K562 (cell line): ENCODE data around the gene SMAD3. TPM values are rescaled to one million over a fixed set of nuclear protein-coding genes. Genes with fewer than 3 reads are reported as not detected.
A peak's percentile ranks its signal among the peaks of the same experiment; 100 is the strongest.

Source experiments
- ARID1B ChIP-seq: fragments of 450-650 bp; IDR thresholded peaks from 2 replicates; pipeline ENCODE4 v1.6.1; 2016; ENCODE audit warnings: antibody characterized with exemption, mild to moderate bottlenecking, inconsistent platforms
- DPF2 ChIP-seq: fragments of 450-650 bp; IDR thresholded peaks from 2 replicates; pipeline ENCODE4 v1.6.1; 2016
- EHMT2 ChIP-seq: fragments of 450-650 bp; IDR thresholded peaks from 2 replicates; pipeline ENCODE4 v1.6.1; 2018; ENCODE audit warnings: antibody characterized with exemption
- ELF4 ChIP-seq: fragments of 450-650 bp; formaldehyde crosslinking; IDR thresholded peaks from 2 replicates; pipeline ENCODE4 v1.4.0; 2022; ENCODE audit warnings: missing genetic modification characterization
- FOSL1 ChIP-seq: fragments of 200-800 bp; sonication (Bioruptor generic); conservative IDR thresholded peaks from 2 replicates; pipeline ENCODE4 v1.6.1; 2016; ENCODE audit warnings: missing genetic modification characterization, missing compliant biosample characterization
- HDAC1 ChIP-seq, 2 experiments: fragments of 450-650 bp; IDR thresholded peaks; 2 replicates each; pipeline ENCODE4 v1.6.1; 2016 to 2017; ENCODE audit warnings: inconsistent platforms in 1 of 2, mild to moderate bottlenecking in 1 of 2, moderate library complexity in 1 of 2
- L3MBTL2 ChIP-seq: fragments of 450-650 bp; IDR thresholded peaks from 2 replicates; pipeline ENCODE4 v1.6.1; 2016; ENCODE audit warnings: mild to moderate bottlenecking, moderate library complexity
- NCOR1 ChIP-seq: fragments of 450-650 bp; IDR thresholded peaks from 2 replicates; pipeline ENCODE4 v1.6.1; 2016; ENCODE audit warnings: mild to moderate bottlenecking, moderate library complexity
- NR2C2 ChIP-seq, 2 experiments: fragments of 200-800 bp in 1 of 2; sonication (Bioruptor generic) in 1 of 2; sonication (generic) in 1 of 2; formaldehyde crosslinking in 1 of 2; IDR thresholded peaks; 2 replicates each; pipeline versions ENCODE4 v1.6.1 to v1.8.0; 2016 to 2022; ENCODE audit warnings: mild to moderate bottlenecking in 1 of 2, missing compliant biosample characterization in 1 of 2, missing genetic modification characterization in 1 of 2, missing genetic modification reagents in 1 of 2
- SMARCA4 ChIP-seq: fragments of 450-650 bp; IDR thresholded peaks from 2 replicates; pipeline ENCODE4 v1.6.1; 2016
- TCF3 ChIP-seq: sonication (generic); formaldehyde crosslinking; IDR thresholded peaks from 2 replicates; pipeline ENCODE4 v1.4.0; 2020; ENCODE audit warnings: mild to moderate bottlenecking, missing genetic modification reagents
- ZC3H4 ChIP-seq: sonication (generic); formaldehyde crosslinking; IDR thresholded peaks from 2 replicates; pipeline ENCODE4 v1.9.0; 2021; ENCODE audit warnings: missing genetic modification reagents, borderline replicate concordance
- polyA plus RNA-seq, 8 experiments: library from polyadenylated mRNA; depleted of rRNA in 4 of 8; stranded (reverse) in 5 of 8; unstranded in 3 of 8; fragments of >200 nt; fragmentation: Nextera tagmentation in 2 of 8; fragmentation: Illumina TruSeq in 1 of 8; extraction: Ambion mirVana in 2 of 8; extraction: Trizol in 1 of 8; gene quantifications; 2 replicates each; pipeline versions ENCODE4 v1.2.1 to v1.2.3, GENCODE V29; 2011 to 2014; ENCODE audit warnings: inconsistent platforms in 1 of 8, missing spikeins in 1 of 8
- total RNA-seq, 7 experiments: library from RNA; depleted of rRNA in 6 of 7; stranded (reverse); fragments of >200 nt in 6 of 7; fragmentation: Illumina TruSeq in 2 of 7; extraction: Trizol in 2 of 7; gene quantifications; 2 replicates each; pipeline versions ENCODE4 v1.2.1 to v1.2.3, GENCODE V29; 2011 to 2021; ENCODE audit warnings: low replicate concordance in 1 of 7
- TF ChIP-seq, protein P1 (sequence below), 2 experiments: fragments of 450-650 bp in 1 of 2; sonication (generic) in 1 of 2; formaldehyde crosslinking in 1 of 2; IDR thresholded peaks; 2 replicates each; pipeline versions ENCODE4 v1.7.1 to v1.9.0; 2016 to 2022; ENCODE audit warnings: inconsistent platforms in 1 of 2, mild to moderate bottlenecking in 1 of 2, missing genetic modification reagents in 1 of 2
- TF ChIP-seq, protein P2 (sequence below): fragments of 450-650 bp; formaldehyde crosslinking; IDR thresholded peaks from 2 replicates; pipeline ENCODE4 v1.4.0; 2020; ENCODE audit warnings: mild to moderate bottlenecking, moderate library complexity

The SMAD3 gene
- total and polyA plus RNA-seq, 9 of the 15 experiments (the other 6 are each of a cell fraction or from before 2014, with no cell fraction given), result 4.3 to 39.2 (median 11.1) TPM

DNA sequence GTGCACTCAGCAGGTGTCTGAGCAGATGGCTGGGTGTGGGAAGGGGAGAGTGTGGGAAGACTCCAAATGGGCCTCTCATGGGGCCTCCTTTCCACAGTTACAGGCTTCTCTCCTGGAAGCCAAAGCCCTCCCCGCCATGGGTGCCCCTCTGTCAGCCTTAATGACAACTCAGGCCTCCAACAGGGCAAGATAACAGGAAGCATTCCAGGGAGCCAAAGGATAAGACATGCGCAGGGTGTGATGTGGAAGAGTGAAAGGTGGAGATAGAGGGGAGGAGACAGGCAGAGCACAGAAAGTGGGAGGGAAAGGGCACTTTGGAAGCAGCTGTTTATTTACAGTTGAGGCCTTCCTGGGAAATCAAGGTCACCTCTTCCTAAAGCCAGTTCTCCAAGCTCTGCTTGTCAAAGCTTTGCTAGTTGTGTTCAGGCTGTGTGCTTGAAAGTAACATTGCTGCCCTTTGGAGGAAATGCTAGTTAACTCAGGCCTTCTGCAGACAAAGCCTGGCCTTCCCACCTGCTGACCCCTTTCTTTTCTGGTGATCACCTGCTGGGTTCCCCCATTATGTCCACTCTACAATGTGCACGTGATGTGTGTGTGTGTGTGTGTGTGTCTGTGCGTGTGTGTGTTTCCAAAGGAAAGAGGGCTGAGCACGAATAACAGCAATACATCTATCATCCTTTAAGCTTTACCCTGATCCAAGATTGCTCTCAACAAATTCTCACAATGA lies 35.2 kb upstream of the SMAD3 start (continued):
- TF ChIP-seq FOSL1 (tag) (0 out of 2 replicates have a peak, but pooled peaks have one; percentile 12), SMARCA4 (0 out of 2 replicates have a peak, but pooled peaks have one; percentile 12), NR2C2 (CRISPR knock-in tag; IDR thresholded peaks at IDR 0.05) (no peak), NR2C2 (tag; IDR thresholded peaks at IDR 0.05) (0 out of 2 replicates have a peak, but pooled peaks have one; percentile 17), DPF2 (peak; percentile 22; the same call in 1 of the 2 replicates), HDAC1 (IDR thresholded peaks at IDR 0.05) (peak in 1 of 2 experiments; percentile 34; a peak in 1 of 4 replicates), ARID1B (peak; percentile 60; the same call in 1 of the 2 replicates), ZC3H4 (CRISPR knock-in tag) (no peak), L3MBTL2 (peak; percentile 71), ELF4 (CRISPR knock-in tag) (0 out of 2 replicates have a peak, but pooled peaks have one; percentile 34), EHMT2 (0 out of 2 replicates have a peak, but pooled peaks have one; percentile 30), NCOR1 (peak; percentile 39; the same call in 1 of the 2 replicates), TCF3 (CRISPR knock-in tag) (peak; percentile 46)
- TF ChIP-seq, protein P1, sequence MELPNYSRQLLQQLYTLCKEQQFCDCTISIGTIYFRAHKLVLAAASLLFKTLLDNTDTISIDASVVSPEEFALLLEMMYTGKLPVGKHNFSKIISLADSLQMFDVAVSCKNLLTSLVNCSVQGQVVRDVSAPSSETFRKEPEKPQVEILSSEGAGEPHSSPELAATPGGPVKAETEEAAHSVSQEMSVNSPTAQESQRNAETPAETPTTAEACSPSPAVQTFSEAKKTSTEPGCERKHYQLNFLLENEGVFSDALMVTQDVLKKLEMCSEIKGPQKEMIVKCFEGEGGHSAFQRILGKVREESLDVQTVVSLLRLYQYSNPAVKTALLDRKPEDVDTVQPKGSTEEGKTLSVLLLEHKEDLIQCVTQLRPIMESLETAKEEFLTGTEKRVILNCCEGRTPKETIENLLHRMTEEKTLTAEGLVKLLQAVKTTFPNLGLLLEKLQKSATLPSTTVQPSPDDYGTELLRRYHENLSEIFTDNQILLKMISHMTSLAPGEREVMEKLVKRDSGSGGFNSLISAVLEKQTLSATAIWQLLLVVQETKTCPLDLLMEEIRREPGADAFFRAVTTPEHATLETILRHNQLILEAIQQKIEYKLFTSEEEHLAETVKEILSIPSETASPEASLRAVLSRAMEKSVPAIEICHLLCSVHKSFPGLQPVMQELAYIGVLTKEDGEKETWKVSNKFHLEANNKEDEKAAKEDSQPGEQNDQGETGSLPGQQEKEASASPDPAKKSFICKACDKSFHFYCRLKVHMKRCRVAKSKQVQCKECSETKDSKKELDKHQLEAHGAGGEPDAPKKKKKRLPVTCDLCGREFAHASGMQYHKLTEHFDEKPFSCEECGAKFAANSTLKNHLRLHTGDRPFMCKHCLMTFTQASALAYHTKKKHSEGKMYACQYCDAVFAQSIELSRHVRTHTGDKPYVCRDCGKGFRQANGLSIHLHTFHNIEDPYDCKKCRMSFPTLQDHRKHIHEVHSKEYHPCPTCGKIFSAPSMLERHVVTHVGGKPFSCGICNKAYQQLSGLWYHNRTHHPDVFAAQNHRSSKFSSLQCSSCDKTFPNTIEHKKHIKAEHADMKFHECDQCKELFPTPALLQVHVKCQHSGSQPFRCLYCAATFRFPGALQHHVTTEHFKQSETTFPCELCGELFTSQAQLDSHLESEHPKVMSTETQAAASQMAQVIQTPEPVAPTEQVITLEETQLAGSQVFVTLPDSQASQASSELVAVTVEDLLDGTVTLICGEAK (IDR thresholded peaks at IDR 0.05), result no peak
- TF ChIP-seq, protein P1 (CRISPR knock-in tag; IDR thresholded peaks at IDR 0.05), result no peak
- TF ChIP-seq, protein P2, sequence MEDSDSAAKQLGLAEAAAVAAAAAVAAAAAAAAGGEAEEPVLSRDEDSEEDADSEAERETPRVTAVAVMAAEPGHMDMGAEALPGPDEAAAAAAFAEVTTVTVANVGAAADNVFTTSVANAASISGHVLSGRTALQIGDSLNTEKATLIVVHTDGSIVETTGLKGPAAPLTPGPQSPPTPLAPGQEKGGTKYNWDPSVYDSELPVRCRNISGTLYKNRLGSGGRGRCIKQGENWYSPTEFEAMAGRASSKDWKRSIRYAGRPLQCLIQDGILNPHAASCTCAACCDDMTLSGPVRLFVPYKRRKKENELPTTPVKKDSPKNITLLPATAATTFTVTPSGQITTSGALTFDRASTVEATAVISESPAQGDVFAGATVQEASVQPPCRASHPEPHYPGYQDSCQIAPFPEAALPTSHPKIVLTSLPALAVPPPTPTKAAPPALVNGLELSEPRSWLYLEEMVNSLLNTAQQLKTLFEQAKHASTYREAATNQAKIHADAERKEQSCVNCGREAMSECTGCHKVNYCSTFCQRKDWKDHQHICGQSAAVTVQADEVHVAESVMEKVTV (CRISPR knock-in tag), result no peak
